HEK293T (cell line): ENCODE results near the gene ZBED4.

Experiments used
- FOXK2 ChIP-seq: fragments of 450-650 bp; IDR thresholded peaks from 2 replicates; pipeline ENCODE4 v1.6.1; 2016; ENCODE audit warnings: mild to moderate bottlenecking
- HDGF ChIP-seq: fragments of 450-650 bp; IDR thresholded peaks from 2 replicates; pipeline ENCODE4 v1.6.1; 2017; ENCODE audit warnings: antibody characterized with exemption, borderline replicate concordance
- L3MBTL2 ChIP-seq: fragments of 450-650 bp; conservative IDR thresholded peaks from 2 replicates; pipeline ENCODE4 v1.6.1; 2016; ENCODE audit warnings: mild to moderate bottlenecking
- NFRKB ChIP-seq: fragments of 450-650 bp; IDR thresholded peaks from 2 replicates; pipeline ENCODE4 v1.6.1; 2016; ENCODE audit warnings: mild to moderate bottlenecking, moderate library complexity

DNA sequence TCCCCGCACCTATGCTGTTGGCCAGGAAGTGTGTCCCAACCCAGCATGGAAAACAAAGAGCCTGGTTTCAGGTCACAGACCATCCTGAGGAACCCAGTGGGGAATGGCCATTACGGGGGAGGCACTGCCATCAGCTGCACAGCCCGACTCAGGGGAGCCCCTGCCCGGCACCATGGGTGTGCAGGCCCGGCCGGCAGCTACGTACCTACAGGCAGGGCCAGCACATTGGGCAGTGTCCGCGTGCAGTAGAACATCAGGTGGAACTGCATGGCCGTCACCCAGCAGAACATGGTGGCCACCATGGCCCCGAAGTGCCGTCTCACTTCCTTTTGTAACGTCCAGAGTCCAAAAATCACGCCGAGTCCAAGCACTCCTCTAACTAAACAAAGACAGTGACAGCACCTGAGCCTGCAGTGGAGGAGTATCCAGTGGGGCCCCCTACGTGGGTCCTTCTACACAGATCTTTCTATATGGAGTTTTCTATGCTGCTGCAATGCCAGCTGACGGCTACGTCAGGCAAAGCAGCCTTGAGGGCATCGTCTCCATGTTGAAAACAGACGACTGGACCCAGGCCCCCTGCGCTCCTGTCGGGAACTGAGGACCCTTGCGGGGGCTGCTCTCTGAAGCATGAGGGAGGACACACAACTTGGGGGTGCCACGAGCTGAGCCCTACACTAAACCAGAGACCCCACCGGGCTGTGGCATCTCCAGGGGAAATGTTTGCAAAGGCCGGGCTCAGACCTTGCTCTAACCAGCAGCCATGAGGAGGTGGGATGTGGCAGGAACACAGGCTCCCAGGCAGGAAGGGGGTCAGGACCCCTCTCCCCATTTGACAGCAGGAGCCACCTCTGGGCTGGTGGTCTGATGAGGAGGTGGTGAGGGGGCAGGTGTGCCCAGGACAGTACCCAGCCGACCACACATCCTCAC lies 56.8 kb downstream of the ZBED4 start:
- no peak for TF ChIP-seq HDGF
- no peak for TF ChIP-seq NFRKB
- TF ChIP-seq L3MBTL2: no peak
- no peak for TF ChIP-seq FOXK2
